Body of pancreas (tissue), 4 donors: Measurements from ENCODE around the gene C1orf167. TPM values are rescaled to one million over a fixed set of nuclear protein-coding genes. Genes with fewer than 3 reads are reported as not detected.

Source experiments
- ATAC-seq: fragments of 150-250 bp; one replicate; pipeline ENCODE4 v1.9.1; 2016
- DNase-seq, 4 donors: peaks; one replicate each; pipeline ENCODE4 v3.0.0-alpha.2; 2019
- H3K27ac ChIP-seq, 4 donors: fragments of 200-600 bp; sonication (generic); 1 replicate in 3 of 4; 2 replicates in 1 of 4; pipeline versions ENCODE4 v1.5.1 to v1.6.1; 2016 to 2019; ENCODE audit warnings: mild to moderate bottlenecking in 1 of 4, mixed read lengths in 1 of 4, moderate library complexity in 1 of 4
- H3K27me3 ChIP-seq, 2 donors: fragments of 200-600 bp; sonication (generic); one replicate each; pipeline ENCODE4 v1.6.0; 2016; ENCODE audit warnings: mild to moderate bottlenecking in 1 of 2
- H3K36me3 ChIP-seq, 2 donors: fragments of 200-600 bp; sonication (generic); replicated peaks in 1 of 2; 2 replicates each; pipeline ENCODE4 v1.5.1; 2016; ENCODE audit warnings: low read depth in 2 of 2; ENCODE audit not compliant: insufficient read depth in 1 of 2
- H3K4me1 ChIP-seq: fragments of 200-600 bp; sonication (generic); one replicate; pipeline ENCODE4 v1.6.0; 2016
- H3K4me3 ChIP-seq, 2 donors: fragments of 200-600 bp; sonication (generic); 1 replicate in 1 of 2; 2 replicates in 1 of 2; pipeline ENCODE4 v1.5.1; 2016 to 2019
- H3K9me3 ChIP-seq, 3 donors: fragments of 200-600 bp; sonication (generic); 1 replicate in 2 of 3; 2 replicates in 1 of 3; pipeline ENCODE4 v1.5.1; 2016
- POLR2A ChIP-seq, 3 donors: fragments of 450-650 bp; IDR thresholded peaks; one replicate each; pipeline ENCODE4 v1.6.1; 2016; ENCODE audit warnings: antibody characterized with exemption in 3 of 3, mild to moderate bottlenecking in 2 of 3
- WGBS, 2 donors: methylation state at CpG; one replicate each; pipeline ENCODE4 v1.1.5; 2017; 5-methylcytosine and 5-hydroxymethylcytosine counted together
- intact Hi-C: fragments of 100-400 bp; cut with DNase I; formaldehyde crosslinking; loops from one replicate; pipeline ENCODE4 v1.15.1; 2023
- total RNA-seq, 2 donors: library from RNA; depleted of rRNA; stranded (reverse); fragments of >200 nt; gene quantifications; one replicate each; pipeline ENCODE4 v1.1.0, GENCODE V29; 2016
- TF ChIP-seq, protein P1 (sequence below), 7 experiments: fragments of 450-650 bp in 4 of 7; fragments of 200-600 bp in 3 of 7; sonication (generic) in 3 of 7; IDR thresholded peaks; one replicate each; pipeline ENCODE4 v1.5.1; 2016 to 2019; ENCODE audit warnings: antibody characterized with exemption in 7 of 7

The C1orf167 gene
- total RNA-seq, 2 donors from 2014 or later = not detected

DNA sequence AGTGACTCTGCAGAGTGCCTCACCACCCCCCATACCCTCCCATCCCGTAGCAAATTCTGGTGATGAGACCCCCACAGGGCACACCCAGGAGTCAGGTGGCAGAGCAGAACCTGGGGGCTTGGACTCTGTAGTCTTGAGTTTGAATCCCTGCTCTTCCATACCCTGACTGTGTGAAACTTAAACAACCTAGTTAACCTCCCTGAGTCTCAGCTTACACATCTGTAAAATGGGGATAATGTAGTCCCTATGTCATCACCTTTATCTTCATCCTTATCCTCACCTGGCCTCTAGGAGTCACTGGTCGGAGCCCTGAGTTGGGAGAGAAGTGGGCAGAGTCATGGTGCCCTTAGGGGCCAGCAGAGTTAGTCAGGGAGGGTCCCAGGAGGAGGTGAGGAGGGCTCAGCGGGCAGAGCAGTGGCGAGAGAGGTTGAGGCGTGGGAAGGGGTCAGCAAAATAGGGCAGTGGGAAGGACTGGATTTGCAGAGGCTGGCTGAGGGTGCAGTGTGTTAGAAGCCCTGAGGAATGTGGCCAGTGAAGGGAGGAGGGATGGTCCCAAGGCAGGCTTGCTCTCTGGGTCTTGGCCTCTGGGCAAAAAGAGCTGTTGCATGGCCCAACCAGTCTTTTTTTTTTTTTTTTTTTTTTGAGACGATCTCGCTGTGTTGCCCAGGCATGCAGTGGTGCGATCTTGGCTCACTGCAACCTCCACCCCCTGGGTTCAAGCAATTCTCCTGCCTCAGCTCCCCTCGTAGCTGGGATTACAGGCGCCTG lies 18.6 kb downstream of the C1orf167 start:
- 77 to 88% methylated on average over 9 to 10 of the region's 10 CpGs for WGBS, 2 donors
- Histone ChIP-seq H3K4me1 (peaks cover 12% of the 10 kb centered on the region), H3K27ac (no peak overlapping the region), H3K27me3 (no peaks in the 10 kb centered on the region), H3K9me3 (no peaks in the 10 kb centered on the region), H3K4me3 (no peak overlapping the region), H3K36me3 (no peaks in the 10 kb centered on the region)
- intact Hi-C loops = no loop called here
- ATAC-seq (no peak), DNase-seq (no peak)
- TF ChIP-seq POLR2A (IDR thresholded peaks at IDR 0.05) = no peak
- TF ChIP-seq, protein P1, sequence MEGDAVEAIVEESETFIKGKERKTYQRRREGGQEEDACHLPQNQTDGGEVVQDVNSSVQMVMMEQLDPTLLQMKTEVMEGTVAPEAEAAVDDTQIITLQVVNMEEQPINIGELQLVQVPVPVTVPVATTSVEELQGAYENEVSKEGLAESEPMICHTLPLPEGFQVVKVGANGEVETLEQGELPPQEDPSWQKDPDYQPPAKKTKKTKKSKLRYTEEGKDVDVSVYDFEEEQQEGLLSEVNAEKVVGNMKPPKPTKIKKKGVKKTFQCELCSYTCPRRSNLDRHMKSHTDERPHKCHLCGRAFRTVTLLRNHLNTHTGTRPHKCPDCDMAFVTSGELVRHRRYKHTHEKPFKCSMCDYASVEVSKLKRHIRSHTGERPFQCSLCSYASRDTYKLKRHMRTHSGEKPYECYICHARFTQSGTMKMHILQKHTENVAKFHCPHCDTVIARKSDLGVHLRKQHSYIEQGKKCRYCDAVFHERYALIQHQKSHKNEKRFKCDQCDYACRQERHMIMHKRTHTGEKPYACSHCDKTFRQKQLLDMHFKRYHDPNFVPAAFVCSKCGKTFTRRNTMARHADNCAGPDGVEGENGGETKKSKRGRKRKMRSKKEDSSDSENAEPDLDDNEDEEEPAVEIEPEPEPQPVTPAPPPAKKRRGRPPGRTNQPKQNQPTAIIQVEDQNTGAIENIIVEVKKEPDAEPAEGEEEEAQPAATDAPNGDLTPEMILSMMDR (IDR thresholded peaks at IDR 0.05) = no peak

DNA sequence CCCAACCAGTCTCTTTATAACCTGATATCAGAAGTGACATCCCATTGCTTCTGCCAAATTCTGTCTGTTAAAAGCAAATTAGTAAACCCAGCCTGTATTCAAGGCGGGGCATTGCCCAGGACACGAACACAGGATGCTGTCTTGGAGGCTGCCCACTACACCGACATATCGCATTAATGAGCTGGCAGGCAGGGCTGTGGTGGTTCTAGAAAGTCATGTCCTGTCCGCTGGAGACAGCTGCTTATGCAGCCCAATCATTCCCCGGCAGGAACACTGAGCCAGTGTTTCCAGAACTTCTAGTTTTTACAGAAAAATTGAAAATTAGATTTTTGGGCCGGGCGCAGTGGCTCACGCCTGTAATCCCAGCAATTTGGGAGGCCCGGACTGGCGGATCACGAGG lies 19.3 kb downstream of the C1orf167 start:
- no peak overlapping the region for H3K4me3 ChIP-seq
- no peaks in the 10 kb centered on the region for H3K27me3 ChIP-seq
- DNase-seq (no peak), ATAC-seq (no peak)
- peaks cover 12% of the 10 kb centered on the region for H3K4me1 ChIP-seq
- no peaks in the 10 kb centered on the region for H3K9me3 ChIP-seq
- WGBS, 2 donors = 83 to 94% methylated on average over 10 to 12 of the region's 12 CpGs
- no peaks in the 10 kb centered on the region for H3K36me3 ChIP-seq
- intact Hi-C loops = no loop called here
- TF ChIP-seq, protein P1 (IDR thresholded peaks at IDR 0.05) = no peak
- no peak for TF ChIP-seq POLR2A (IDR thresholded peaks at IDR 0.05)
- no peak overlapping the region for H3K27ac ChIP-seq

DNA sequence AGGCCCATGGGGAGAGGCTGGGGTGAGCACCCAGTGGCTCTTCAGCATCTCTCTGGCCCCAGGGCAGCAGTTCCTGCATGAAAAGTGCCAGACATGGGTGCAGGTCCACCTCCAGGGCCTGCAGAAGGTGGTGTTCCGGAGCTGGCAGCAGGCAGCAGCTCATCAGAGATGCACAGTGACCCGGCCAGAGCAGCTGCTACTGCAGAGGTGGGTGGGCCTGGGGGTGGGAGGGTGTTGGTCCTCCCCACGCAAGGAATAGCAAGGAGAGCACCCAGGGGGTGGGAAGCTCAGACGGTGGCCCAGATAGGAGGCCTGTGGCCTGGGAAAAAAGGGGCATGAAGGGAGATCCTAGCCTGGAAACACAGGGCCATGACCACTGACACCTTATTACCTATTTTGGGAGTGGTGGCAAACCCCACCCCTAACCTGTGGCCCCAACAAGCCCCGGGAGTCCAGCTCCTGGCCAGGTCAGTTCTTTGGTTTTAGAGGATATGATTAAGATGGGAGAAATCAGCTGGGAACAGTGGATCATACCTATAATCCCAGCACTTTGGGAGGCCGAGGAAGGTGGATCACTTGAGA lies 20.2 kb downstream of the C1orf167 start:
- TF ChIP-seq, protein P1 (IDR thresholded peaks at IDR 0.05) = no peak
- TF ChIP-seq POLR2A (IDR thresholded peaks at IDR 0.05) = no peak
- Histone ChIP-seq H3K4me3 (no peak overlapping the region), H3K27me3 (no peaks in the 10 kb centered on the region), H3K36me3 (no peaks in the 10 kb centered on the region), H3K4me1 (peaks cover 18% of the 10 kb centered on the region), H3K27ac (no peak overlapping the region), H3K9me3 (no peaks in the 10 kb centered on the region)
- 76 to 92% methylated on average over 3 to 4 of the region's 6 CpGs for WGBS, 2 donors
- ATAC-seq (no peak), DNase-seq (no peak)
- intact Hi-C loops = no loop called here

DNA sequence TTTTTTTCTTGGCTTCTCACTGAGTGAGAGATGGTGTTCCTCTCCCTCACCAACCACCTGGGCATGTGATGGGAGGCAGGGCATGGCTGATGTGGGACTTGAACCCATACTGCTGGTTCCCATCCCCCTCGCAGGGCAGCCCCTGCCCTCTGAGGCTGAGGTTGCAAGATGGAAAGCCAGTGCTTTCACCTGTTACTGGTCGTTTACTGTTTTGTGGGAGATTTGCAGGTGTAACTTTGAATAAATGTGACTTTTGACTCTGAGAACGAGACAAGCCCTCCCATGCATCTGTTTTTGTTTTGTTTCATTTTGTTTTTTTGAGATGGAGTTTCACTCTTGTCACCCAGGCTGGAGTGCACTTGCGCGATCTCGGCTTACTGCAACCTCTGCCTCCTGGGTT lies 21.6 kb downstream of the C1orf167 start:
- no peaks in the 10 kb centered on the region for H3K36me3 ChIP-seq
- WGBS, 2 donors = 79 to 85% methylated on average over 6 of the region's 6 CpGs
- ATAC-seq = no peak
- H3K4me3 ChIP-seq = no peak overlapping the region
- H3K9me3 ChIP-seq = no peaks in the 10 kb centered on the region
- intact Hi-C loops = no loop called here
- H3K27me3 ChIP-seq = no peaks in the 10 kb centered on the region
- no peak for DNase-seq
- TF ChIP-seq, protein P1 (IDR thresholded peaks at IDR 0.05) = no peak
- TF ChIP-seq POLR2A (IDR thresholded peaks at IDR 0.05) = no peak
- H3K27ac ChIP-seq = no peak overlapping the region
- H3K4me1 ChIP-seq = peaks cover 30% of the 10 kb centered on the region
